KBM-7 (cell line): ENCODE measurements around the gene FN1.
"Not testable (repeated sequence)": the region's sequence is repeated elsewhere in the genome, so short reads cannot be mapped to it uniquely, and the experiment has no call there.

Experiments used
- DNase-seq: peaks from one replicate; pipeline ENCODE4 v3.0.0-alpha.2; 2015
- in situ Hi-C: fragments of 300-500 bp; cut with MboI; formaldehyde crosslinking; loops from 2 replicates; pipeline ENCODE4 v1.14.3; 2020; ENCODE audit warnings: low sequenced_read_pairs, low pct_unique_long_range_greater_than_20kb, mixed read lengths

The FN1 gene

GRCh38 chr2:215361211-215361875 is 74.5 kb downstream of the FN1 start:
- in situ Hi-C loops, result no loop called here
- DNase-seq, result no peak

GRCh38 chr2:215360596-215360995 is 75.3 kb downstream of the FN1 start:
- DNase-seq, result no peak
- in situ Hi-C loops, result no loop called here

- DNase-seq, in situ Hi-C loops: not testable (repeated sequence)
Measured at GRCh38 chr2:215360059-215360458, 75.8 kb downstream of the FN1 start.

- in situ Hi-C loops, result no loop called here
- DNase-seq, result no peak
Measured at GRCh38 chr2:215359576-215359922, 76.3 kb downstream of the FN1 start.

GRCh38 chr2:215358891-215359575 is 76.8 kb downstream of the FN1 start:
- DNase-seq, result no peak
- in situ Hi-C loops, result no loop called here

- DNase-seq, result no peak
- in situ Hi-C loops, result no loop called here
Measured at GRCh38 chr2:215358312-215358845, 77.5 kb downstream of the FN1 start.

GRCh38 chr2:215357660-215358059 is 78.2 kb downstream of the FN1 start:
- DNase-seq, result no peak
- in situ Hi-C loops, result no loop called here

GRCh38 chr2:215356948-215357461 is 78.9 kb downstream of the FN1 start:
- in situ Hi-C loops, result no loop called here
- no peak for DNase-seq

- DNase-seq, result no peak
- in situ Hi-C loops, result no loop called here
Measured at GRCh38 chr2:215356334-215356947, 79.4 kb downstream of the FN1 start.

GRCh38 chr2:215355801-215356200 is 80.1 kb downstream of the FN1 start:
- in situ Hi-C loops, result no loop called here
- DNase-seq, result no peak

GRCh38 chr2:215354771-215355695 is 80.8 kb downstream of the FN1 start:
- in situ Hi-C loops, result no loop called here
- no peak for DNase-seq

GRCh38 chr2:215352602-215353001 is 83.3 kb downstream of the FN1 start:
- in situ Hi-C loops, result no loop called here
- no peak for DNase-seq

GRCh38 chr2:215347878-215348277 is 88.0 kb downstream of the FN1 start:
- no peak for DNase-seq
- in situ Hi-C loops, result no loop called here

- in situ Hi-C loops, result no loop called here
- no peak for DNase-seq
Measured at GRCh38 chr2:215338883-215339679, 96.8 kb downstream of the FN1 start.

GRCh38 chr2:215332872-215333595 is 102.8 kb downstream of the FN1 start:
- peak; percentile 31 for DNase-seq
- in situ Hi-C loops, result no loop called here

- in situ Hi-C loops, result no loop called here
- DNase-seq, result no peak
Measured at GRCh38 chr2:215328066-215328465, 107.8 kb downstream of the FN1 start.

GRCh38 chr2:215324811-215325210 is 111.1 kb downstream of the FN1 start:
- no peak for DNase-seq
- in situ Hi-C loops, result no loop called here

GRCh38 chr2:215320679-215321078 is 115.2 kb downstream of the FN1 start:
- DNase-seq, result no peak
- in situ Hi-C loops, result no loop called here
